Measurements from ENCODE around the gene VSTM2B. TPM values are rescaled to one million over a fixed set of nuclear protein-coding genes. Genes with fewer than 3 reads are reported as not detected.

VSTM2B gene
- total RNA-seq, 1 experiment from 2014 or later, result 0.31 TPM

GRCh38 chr19:29495901-29496441, 29.8 kb upstream of the VSTM2B start:
- Histone ChIP-seq H4K8ac (replicated peaks; ENCODE audit: insufficient read length, low read depth, low read length) (no peak overlapping the region), H2BK5ac (ENCODE audit: insufficient read length, low read length) (no peak overlapping the region), H3K9me3 (ENCODE audit: control insufficient read depth, low read depth, low read length) (no peaks in the 10 kb centered on the region), H3K23me2 (ENCODE audit: insufficient read length, low read depth, low read length, poor library complexity, severe bottlenecking) (no peaks in the 10 kb centered on the region), H2BK120ac (ENCODE audit: low read depth, low read length, poor library complexity, severe bottlenecking) (no peak overlapping the region), H3K18ac (ENCODE audit: insufficient read length, low read depth, low read length) (no peak overlapping the region), H4K20me1 (ENCODE audit: control insufficient read depth, insufficient read depth, insufficient read length) (no peaks in the 10 kb centered on the region), H3K79me2 (ENCODE audit: insufficient read depth, low read length) (no peaks in the 10 kb centered on the region), H3K14ac (ENCODE audit: insufficient read depth, low read length) (peak overlapping the region; percentile 56; the same call in 1 of the 2 replicates), H2BK15ac (ENCODE audit: low read depth, low read length) (no peak overlapping the region), H3T11ph (ENCODE audit: low read length) (no peak overlapping the region), H3K27me3 (ENCODE audit: insufficient read depth, low read length) (no peaks in the 10 kb centered on the region), H3K9ac (ENCODE audit: extremely low read depth, insufficient read length, low read length) (no peak overlapping the region), H3K56ac (ENCODE audit: insufficient read length, low read depth, low read length) (no peak overlapping the region), H2AK5ac (ENCODE audit: insufficient read length, low read length) (no peak overlapping the region), H4K5ac (ENCODE audit: insufficient read length, low read depth, low read length) (no peak overlapping the region), H2BK20ac (ENCODE audit: low read depth, low read length, poor library complexity, severe bottlenecking) (no peak overlapping the region), H4K91ac (ENCODE audit: insufficient read length, low read depth, low read length) (peak overlapping the region; percentile 57), H3K4me2 (ENCODE audit: insufficient read depth, insufficient read length, low read length) (no peak overlapping the region), H3K23ac (ENCODE audit: insufficient read length, low read depth, low read length) (no peak overlapping the region), H3K4ac (ENCODE audit: low read depth, low read length) (no peak overlapping the region; the same call in 1 of the 2 replicates), H2BK12ac (ENCODE audit: insufficient read length, low read depth, low read length) (no peak overlapping the region), H3K79me1 (ENCODE audit: insufficient read depth, low read depth, low read length, poor library complexity, severe bottlenecking) (no peaks in the 10 kb centered on the region), H2AFZ (ENCODE audit: low read length) (no peak overlapping the region), H3K27ac (ENCODE audit: insufficient read length, low read depth, low read length) (no peak overlapping the region), H3K4me1 (ENCODE audit: insufficient read depth, low read length) (peaks cover 5% of the 10 kb centered on the region; the same call in 1 of the 2 replicates)
- H3K4me1 Mint-ChIP-seq, result peaks cover 19 to 28% of the 10 kb centered on the region in 2 experiments
- H3K36me3 Mint-ChIP-seq (ENCODE audit: insufficient read depth in 1 of 3, low read depth in 3 of 3), result no peaks in the 10 kb centered on the region; a peak in 1 of 7 replicates
- H3K9me3 Mint-ChIP-seq, result no peaks in the 10 kb centered on the region; a peak in 2 of 5 replicates
- no peak overlapping the region for H3K27ac Mint-ChIP-seq
- H3K4me3 Mint-ChIP-seq, result no peak overlapping the region
- no peak for TF ChIP-seq CTCF (conservative IDR thresholded peaks at IDR 0.05)
- H3K27me3 Mint-ChIP-seq (ENCODE audit: low read depth), result peaks cover 29% of the 10 kb centered on the region
- WGBS (ENCODE audit: extremely low coverage, insufficient read length, low lambda C conversion rate), result no CpG with 5 or more reads among the region's 5 CpGs
- DNase-seq, result peak; percentile 13
